GM12878 (cell line): ENCODE measurements around the gene STK16. TPM values are rescaled to one million over a fixed set of nuclear protein-coding genes. Genes with fewer than 3 reads are reported as not detected.

Experiments used
- ATAC-seq: fragments of 200-7000 bp; cut with Tn5 transposase; 3 replicates; pipeline ENCODE4 v1.9.1; 2020; ENCODE audit warnings: mild to moderate bottlenecking, moderate library complexity
- BruUV-seq: library from RNA; stranded (reverse); fragments of 400-500 nt; replicated peaks from 2 replicates; lab custom pipeline; 2021; lab: Mats Ljungman, UMichigan
- CTCF ChIA-PET: fragments of 300-600 bp; sonication (Branson Sonifier 250); formaldehyde crosslinking; extraction: SDS; loops from one replicate; lab custom pipeline; 2021; ENCODE audit warnings: inconsistent platforms; lab: Yijun Ruan, JAX
- POLR2A ChIA-PET: fragments of 350-600 bp; formaldehyde crosslinking; extraction: SDS; loops from one replicate; lab custom pipeline; 2021; ENCODE audit warnings: inconsistent platforms; lab: Charles Lee
- RAD21 ChIA-PET: fragments of 300-600 bp; sonication (Branson Sonifier 250); formaldehyde crosslinking; loops from one replicate; lab custom pipeline; 2023; ENCODE audit warnings: antibody characterized with exemption; ENCODE audit not compliant: unreplicated experiment; lab: Charles Lee
- SMC1A ChIA-PET: fragments of 300-600 bp; sonication (Branson Sonifier 250); formaldehyde crosslinking; loops from one replicate; lab custom pipeline; 2023; ENCODE audit not compliant: unreplicated experiment, uncharacterized antibody; lab: Charles Lee
- DNase-seq: peaks from one replicate; pipeline ENCODE4 v3.0.0-alpha.2; 2011; ENCODE audit warnings: low read depth, low spot score
- FAIRE-seq: peaks from 3 replicates; lab custom pipeline; 2011; peaks lifted over from hg19 to GRCh38; lab: Jason Lieb, UNC
- H2AFZ ChIP-seq: 2 replicates; pipeline ENCODE4 v1.6.0; 2011; ENCODE audit warnings: low read depth, low read length, control low read depth; ENCODE audit not compliant: control insufficient read depth
- H3K27ac ChIP-seq: 2 replicates; pipeline ENCODE4 v1.5.1; 2011; ENCODE audit warnings: control low read depth; ENCODE audit not compliant: control insufficient read depth, insufficient read depth
- H3K27me3 ChIP-seq, 2 experiments: replicated peaks in 1 of 2; 2 replicates each; pipeline versions ENCODE4 v1.6.0 to v1.6.1; 2011; ENCODE audit warnings: low read length in 1 of 2; ENCODE audit not compliant: control insufficient read depth in 2 of 2, insufficient read depth in 2 of 2
- H3K36me3 ChIP-seq, 2 experiments: 2 replicates each; pipeline ENCODE4 v1.5.1; 2011; ENCODE audit warnings: low read length in 1 of 2; ENCODE audit not compliant: control insufficient read depth in 2 of 2, insufficient read depth in 2 of 2
- H3K4me1 ChIP-seq: 2 replicates; pipeline ENCODE4 v1.6.1; 2011; ENCODE audit warnings: mild to moderate bottlenecking, low read length, moderate library complexity, mixed read lengths; ENCODE audit not compliant: control insufficient read depth, insufficient read depth
- H3K4me2 ChIP-seq: 2 replicates; pipeline ENCODE4 v1.6.0; 2011; ENCODE audit warnings: control low read depth; ENCODE audit not compliant: control insufficient read depth, insufficient read depth
- H3K4me3 ChIP-seq: fragments of 200-600 bp; sonication (generic); 2 replicates; pipeline ENCODE4 v1.5.1; 2016
- H3K79me2 ChIP-seq: 2 replicates; pipeline ENCODE4 v1.6.0; 2011; ENCODE audit warnings: low read length; ENCODE audit not compliant: control insufficient read depth, insufficient read depth
- H3K9ac ChIP-seq: 2 replicates; pipeline ENCODE4 v1.8.0; 2011; ENCODE audit warnings: low read length, control low read depth, mixed read lengths; ENCODE audit not compliant: control insufficient read depth, insufficient read depth
- H3K9me3 ChIP-seq: replicated peaks from 3 replicates; pipeline ENCODE4 v1.5.1; 2011; ENCODE audit warnings: mild to moderate bottlenecking, low read length; ENCODE audit not compliant: control insufficient read depth, insufficient read depth
- H4K20me1 ChIP-seq: 2 replicates; pipeline ENCODE4 v1.6.0; 2011; ENCODE audit not compliant: control insufficient read depth, insufficient read depth
- CBX3 ChIP-seq: fragments of 200-600 bp; sonication (generic); IDR thresholded peaks from 2 replicates; pipeline ENCODE4 v1.6.1; 2016; ENCODE audit warnings: low read depth, borderline replicate concordance
- CHD1 ChIP-seq: IDR thresholded peaks from 2 replicates; pipeline ENCODE4 v1.6.1; 2012; ENCODE audit warnings: low read depth, low read length, improper control_type of control experiment
- NFIC ChIP-seq: IDR thresholded peaks from 2 replicates; pipeline ENCODE4 v1.6.1; 2012; ENCODE audit warnings: low read depth, mild to moderate bottlenecking, inconsistent platforms, low read length, moderate library complexity
- NR2F1 ChIP-seq: fragments of 450-650 bp; conservative IDR thresholded peaks from 2 replicates; pipeline ENCODE4 v1.6.1; 2017; ENCODE audit warnings: mild to moderate bottlenecking
- PBX3 ChIP-seq: IDR thresholded peaks from 2 replicates; pipeline ENCODE4 v1.6.1; 2011; ENCODE audit warnings: mild to moderate bottlenecking, low read depth, low read length, moderate library complexity; ENCODE audit not compliant: insufficient replicate concordance
- SKIL ChIP-seq: fragments of 450-650 bp; IDR thresholded peaks from 2 replicates; pipeline ENCODE4 v1.6.1; 2017; ENCODE audit warnings: mild to moderate bottlenecking, low read depth, inconsistent platforms; ENCODE audit not compliant: poor library complexity, severe bottlenecking
- SMARCA5 ChIP-seq: fragments of 450-650 bp; IDR thresholded peaks from 2 replicates; pipeline ENCODE4 v1.6.1; 2017; ENCODE audit warnings: mild to moderate bottlenecking
- TARDBP ChIP-seq: IDR thresholded peaks from 2 replicates; pipeline ENCODE4 v1.6.1; 2016; ENCODE audit warnings: borderline replicate concordance
- TCF12 ChIP-seq: IDR thresholded peaks from 2 replicates; pipeline ENCODE4 v1.6.1; 2011; ENCODE audit warnings: low read depth, mild to moderate bottlenecking, low read length
- TCF3 ChIP-seq: IDR thresholded peaks from 2 replicates; pipeline ENCODE4 v1.6.1; 2012; ENCODE audit warnings: low read depth, mild to moderate bottlenecking, low read length, borderline replicate concordance; ENCODE audit not compliant: insufficient read depth
- ZBED1 ChIP-seq: IDR thresholded peaks from 2 replicates; pipeline ENCODE4 v1.6.1; 2016; ENCODE audit warnings: borderline replicate concordance
- ZNF207 ChIP-seq: fragments of 450-650 bp; IDR thresholded peaks from 2 replicates; pipeline ENCODE4 v1.6.1; 2014; ENCODE audit warnings: antibody characterized with exemption, mild to moderate bottlenecking, borderline replicate concordance
- ZNF24 ChIP-seq: fragments of 450-650 bp; IDR thresholded peaks from 2 replicates; pipeline ENCODE4 v1.6.1; 2017; ENCODE audit warnings: antibody characterized with exemption, mild to moderate bottlenecking
- WGBS: methylation state at CpG from one replicate; pipeline ENCODE4 v1.1.6; 2016; ENCODE audit warnings: low lambda C conversion rate; ENCODE audit not compliant: insufficient replicate concordance, insufficient coverage; ENCODE audit errors: missing lambda C conversion rate; 5-methylcytosine and 5-hydroxymethylcytosine counted together
- in situ Hi-C: fragments of 300-500 bp; cut with MboI; formaldehyde crosslinking; loops from 9 replicates; pipeline ENCODE4 v1.14.3; 2018; ENCODE audit warnings: mixed read lengths
- intact Hi-C: fragments of 100-400 bp; cut with micrococcal nuclease; formaldehyde crosslinking; loops from one replicate; pipeline ENCODE4 v1.14.2; 2022; ENCODE audit not compliant: unreplicated experiment
- polyA plus RNA-seq, 11 experiments: library from polyadenylated mRNA; depleted of rRNA in 4 of 11; unstranded in 6 of 11; stranded (reverse) in 5 of 11; fragments of >200 nt; fragmentation: Nextera tagmentation in 4 of 11; fragmentation: Illumina TruSeq in 1 of 11; extraction: Ambion mirVana in 4 of 11; extraction: Trizol in 1 of 11; gene quantifications; 1 replicate in 1 of 11; 2 replicates in 10 of 11; pipeline versions ENCODE4 v1.2.1 to v1.2.3, GENCODE V29; 2011 to 2016; ENCODE audit warnings: inconsistent platforms in 2 of 11, missing spikeins in 2 of 11, low read depth in 1 of 11
- total RNA-seq, 4 experiments: library from RNA; depleted of rRNA in 3 of 4; stranded (reverse); fragments of >200 nt in 3 of 4; fragmentation: Illumina TruSeq in 1 of 4; extraction: Trizol in 1 of 4; gene quantifications; 2 replicates each; pipeline versions ENCODE4 v1.2.1 to v1.2.3, GENCODE V29; 2013 to 2021
- TF ChIP-seq, protein P1 (sequence below): fragments of 450-650 bp; IDR thresholded peaks from 2 replicates; pipeline ENCODE4 v1.6.1; 2018; ENCODE audit warnings: mild to moderate bottlenecking, low read depth, moderate library complexity; ENCODE audit not compliant: partially characterized antibody
- TF ChIP-seq, protein P2 (sequence below): fragments of 150-350 bp; IDR thresholded peaks from 2 replicates; pipeline ENCODE4 v1.6.1; 2016; ENCODE audit warnings: low read depth, low read length

The STK16 gene
- total and polyA plus RNA-seq, 10 of the 15 experiments (the other 5 are each of a cell fraction or from before 2014, with no cell fraction given): 4.3 to 50.1 (median 17.9) TPM

DNA sequence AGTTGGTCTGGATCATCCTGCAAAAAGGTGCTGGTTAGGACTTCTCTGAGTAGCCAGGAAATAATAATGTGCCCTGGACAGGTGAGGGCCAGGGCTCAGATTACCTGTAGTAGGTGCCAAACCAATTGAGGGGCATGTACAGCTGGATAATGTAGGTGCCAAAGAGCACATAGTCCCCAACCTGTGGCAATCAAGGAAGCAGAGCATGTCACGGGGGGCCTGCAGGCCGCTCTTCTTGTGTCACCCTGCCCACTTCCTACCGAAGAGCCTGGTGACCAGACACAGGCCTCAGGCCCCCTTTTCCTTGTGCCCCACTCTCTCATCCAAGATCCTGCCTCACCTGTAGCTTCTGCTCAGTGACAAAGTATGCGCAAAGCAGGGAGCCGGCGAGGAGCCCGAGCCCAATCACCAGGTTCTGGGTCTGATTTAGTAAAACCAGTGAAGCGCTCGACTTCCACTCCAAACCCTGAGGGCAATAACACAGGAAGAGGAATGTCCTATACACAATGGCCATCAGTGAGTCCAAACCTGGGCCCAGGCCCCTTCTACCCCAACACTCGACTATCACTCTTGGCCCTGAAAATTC is 31.7 kb upstream of the STK16 start:
- in situ Hi-C loops: no loop called here
- no peak overlapping the region for H3K4me2 ChIP-seq
- no peak overlapping the region for H3K4me3 ChIP-seq
- H4K20me1 ChIP-seq: no peaks in the 10 kb centered on the region
- CTCF ChIA-PET: interaction anchor here (1.4 to 3.0 kb wide), 2 partner anchors 39 to 82 kb away, joined by 4 to 11 read pairs; no protein-coding TSS in a partner anchor
- SMC1A ChIA-PET: no interaction called here
- H3K27ac ChIP-seq: no peak overlapping the region
- ATAC-seq: no peak
- intact Hi-C loops: no loop called here
- no peaks in the 10 kb centered on the region for H3K9me3 ChIP-seq
- DNase-seq: no peak
- no peak overlapping the region for H3K9ac ChIP-seq
- WGBS: 96% methylated on average over 10 of the region's 10 CpGs
- no peak for FAIRE-seq
- H3K36me3 ChIP-seq: peaks cover 0 to 15% of the 10 kb centered on the region in 2 experiments; a peak in 3 of 4 replicates
- H3K79me2 ChIP-seq: peaks cover 12% of the 10 kb centered on the region
- RAD21 ChIA-PET: no interaction called here
- POLR2A ChIA-PET: no interaction called here
- peaks cover 9% of the 10 kb centered on the region for H3K4me1 ChIP-seq
- H3K27me3 ChIP-seq: no peaks in the 10 kb centered on the region
- BruUV-seq: no TSS peak
- no peak overlapping the region for H2AFZ ChIP-seq
- TF ChIP-seq PBX3 (no peak), NR2F1 (no peak), ZNF207 (no peak), CHD1 (no peak), CBX3 (no peak), NFIC (no peak), TARDBP (no peak), ZNF24 (no peak), TCF12 (no peak), SMARCA5 (no peak), TCF3 (no peak), ZBED1 (no peak), SKIL (no peak)
- TF ChIP-seq, protein P1, sequence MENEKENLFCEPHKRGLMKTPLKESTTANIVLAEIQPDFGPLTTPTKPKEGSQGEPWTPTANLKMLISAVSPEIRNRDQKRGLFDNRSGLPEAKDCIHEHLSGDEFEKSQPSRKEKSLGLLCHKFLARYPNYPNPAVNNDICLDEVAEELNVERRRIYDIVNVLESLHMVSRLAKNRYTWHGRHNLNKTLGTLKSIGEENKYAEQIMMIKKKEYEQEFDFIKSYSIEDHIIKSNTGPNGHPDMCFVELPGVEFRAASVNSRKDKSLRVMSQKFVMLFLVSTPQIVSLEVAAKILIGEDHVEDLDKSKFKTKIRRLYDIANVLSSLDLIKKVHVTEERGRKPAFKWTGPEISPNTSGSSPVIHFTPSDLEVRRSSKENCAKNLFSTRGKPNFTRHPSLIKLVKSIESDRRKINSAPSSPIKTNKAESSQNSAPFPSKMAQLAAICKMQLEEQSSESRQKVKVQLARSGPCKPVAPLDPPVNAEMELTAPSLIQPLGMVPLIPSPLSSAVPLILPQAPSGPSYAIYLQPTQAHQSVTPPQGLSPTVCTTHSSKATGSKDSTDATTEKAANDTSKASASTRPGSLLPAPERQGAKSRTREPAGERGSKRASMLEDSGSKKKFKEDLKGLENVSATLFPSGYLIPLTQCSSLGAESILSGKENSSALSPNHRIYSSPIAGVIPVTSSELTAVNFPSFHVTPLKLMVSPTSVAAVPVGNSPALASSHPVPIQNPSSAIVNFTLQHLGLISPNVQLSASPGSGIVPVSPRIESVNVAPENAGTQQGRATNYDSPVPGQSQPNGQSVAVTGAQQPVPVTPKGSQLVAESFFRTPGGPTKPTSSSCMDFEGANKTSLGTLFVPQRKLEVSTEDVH: no peak
- TF ChIP-seq, protein P2, sequence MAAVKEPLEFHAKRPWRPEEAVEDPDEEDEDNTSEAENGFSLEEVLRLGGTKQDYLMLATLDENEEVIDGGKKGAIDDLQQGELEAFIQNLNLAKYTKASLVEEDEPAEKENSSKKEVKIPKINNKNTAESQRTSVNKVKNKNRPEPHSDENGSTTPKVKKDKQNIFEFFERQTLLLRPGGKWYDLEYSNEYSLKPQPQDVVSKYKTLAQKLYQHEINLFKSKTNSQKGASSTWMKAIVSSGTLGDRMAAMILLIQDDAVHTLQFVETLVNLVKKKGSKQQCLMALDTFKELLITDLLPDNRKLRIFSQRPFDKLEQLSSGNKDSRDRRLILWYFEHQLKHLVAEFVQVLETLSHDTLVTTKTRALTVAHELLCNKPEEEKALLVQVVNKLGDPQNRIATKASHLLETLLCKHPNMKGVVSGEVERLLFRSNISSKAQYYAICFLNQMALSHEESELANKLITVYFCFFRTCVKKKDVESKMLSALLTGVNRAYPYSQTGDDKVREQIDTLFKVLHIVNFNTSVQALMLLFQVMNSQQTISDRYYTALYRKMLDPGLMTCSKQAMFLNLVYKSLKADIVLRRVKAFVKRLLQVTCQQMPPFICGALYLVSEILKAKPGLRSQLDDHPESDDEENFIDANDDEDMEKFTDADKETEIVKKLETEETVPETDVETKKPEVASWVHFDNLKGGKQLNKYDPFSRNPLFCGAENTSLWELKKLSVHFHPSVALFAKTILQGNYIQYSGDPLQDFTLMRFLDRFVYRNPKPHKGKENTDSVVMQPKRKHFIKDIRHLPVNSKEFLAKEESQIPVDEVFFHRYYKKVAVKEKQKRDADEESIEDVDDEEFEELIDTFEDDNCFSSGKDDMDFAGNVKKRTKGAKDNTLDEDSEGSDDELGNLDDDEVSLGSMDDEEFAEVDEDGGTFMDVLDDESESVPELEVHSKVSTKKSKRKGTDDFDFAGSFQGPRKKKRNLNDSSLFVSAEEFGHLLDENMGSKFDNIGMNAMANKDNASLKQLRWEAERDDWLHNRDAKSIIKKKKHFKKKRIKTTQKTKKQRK: no peak
